Thyroid gland (tissue), 4 donors: Measurements from ENCODE around the gene FNDC5. TPM values are rescaled to one million over a fixed set of nuclear protein-coding genes. Genes with fewer than 3 reads are reported as not detected.

Source experiments
- DNase-seq, 2 donors: peaks; one replicate each; pipeline ENCODE4 v3.0.0-alpha.2; 2019
- H3K27ac ChIP-seq, 3 donors: fragments of 200-600 bp; sonication (generic); 1 replicate in 2 of 3; 2 replicates in 1 of 3; pipeline ENCODE4 v1.5.1; 2016 to 2019; ENCODE audit warnings: mild to moderate bottlenecking in 1 of 3, moderate library complexity in 1 of 3
- H3K27me3 ChIP-seq: fragments of 200-600 bp; sonication (generic); one replicate; pipeline ENCODE4 v1.5.1; 2019
- H3K36me3 ChIP-seq, 2 donors: fragments of 200-600 bp; sonication (generic); one replicate each; pipeline ENCODE4 v1.5.1; 2016 to 2019
- H3K4me1 ChIP-seq, 2 donors: fragments of 200-600 bp; sonication (generic); one replicate each; pipeline ENCODE4 v1.5.1; 2017 to 2019
- H3K4me3 ChIP-seq, 3 donors: fragments of 200-600 bp; sonication (generic); replicated peaks in 1 of 3; 1 replicate in 2 of 3; 2 replicates in 1 of 3; pipeline ENCODE4 v1.5.1; 2016; ENCODE audit warnings: mild to moderate bottlenecking in 1 of 3
- H3K9me3 ChIP-seq: fragments of 200-600 bp; sonication (generic); one replicate; pipeline ENCODE4 v1.5.1; 2017
- POLR2A ChIP-seq, 2 donors: fragments of 450-650 bp; IDR thresholded peaks; one replicate each; pipeline ENCODE4 v1.6.1; 2017; ENCODE audit warnings: antibody characterized with exemption in 2 of 2, mild to moderate bottlenecking in 2 of 2, moderate library complexity in 1 of 2
- WGBS, 2 donors: methylation state at CpG; one replicate each; pipeline ENCODE4 v1.1.5; 2017; 5-methylcytosine and 5-hydroxymethylcytosine counted together
- intact Hi-C: fragments of 100-400 bp; cut with DNase I; formaldehyde crosslinking; loops from one replicate; pipeline ENCODE4 v1.15.1; 2023
- total RNA-seq, 4 donors: library from RNA; depleted of rRNA; stranded (reverse); fragments of >200 nt; gene quantifications; one replicate each; pipeline ENCODE4 v1.2.3, GENCODE V29; 2016
- TF ChIP-seq, protein P1 (sequence below), 6 experiments: fragments of 200-600 bp in 3 of 6; fragments of 450-650 bp in 3 of 6; sonication (generic) in 3 of 6; IDR thresholded peaks; one replicate each; pipeline ENCODE4 v1.5.1; 2016 to 2019; ENCODE audit warnings: antibody characterized with exemption in 6 of 6, mild to moderate bottlenecking in 2 of 6, inconsistent platforms in 1 of 6, moderate library complexity in 1 of 6

FNDC5 gene
- total RNA-seq, 4 donors from 2014 or later, result 0.27 to 4.0 (median 1.5) TPM

DNA sequence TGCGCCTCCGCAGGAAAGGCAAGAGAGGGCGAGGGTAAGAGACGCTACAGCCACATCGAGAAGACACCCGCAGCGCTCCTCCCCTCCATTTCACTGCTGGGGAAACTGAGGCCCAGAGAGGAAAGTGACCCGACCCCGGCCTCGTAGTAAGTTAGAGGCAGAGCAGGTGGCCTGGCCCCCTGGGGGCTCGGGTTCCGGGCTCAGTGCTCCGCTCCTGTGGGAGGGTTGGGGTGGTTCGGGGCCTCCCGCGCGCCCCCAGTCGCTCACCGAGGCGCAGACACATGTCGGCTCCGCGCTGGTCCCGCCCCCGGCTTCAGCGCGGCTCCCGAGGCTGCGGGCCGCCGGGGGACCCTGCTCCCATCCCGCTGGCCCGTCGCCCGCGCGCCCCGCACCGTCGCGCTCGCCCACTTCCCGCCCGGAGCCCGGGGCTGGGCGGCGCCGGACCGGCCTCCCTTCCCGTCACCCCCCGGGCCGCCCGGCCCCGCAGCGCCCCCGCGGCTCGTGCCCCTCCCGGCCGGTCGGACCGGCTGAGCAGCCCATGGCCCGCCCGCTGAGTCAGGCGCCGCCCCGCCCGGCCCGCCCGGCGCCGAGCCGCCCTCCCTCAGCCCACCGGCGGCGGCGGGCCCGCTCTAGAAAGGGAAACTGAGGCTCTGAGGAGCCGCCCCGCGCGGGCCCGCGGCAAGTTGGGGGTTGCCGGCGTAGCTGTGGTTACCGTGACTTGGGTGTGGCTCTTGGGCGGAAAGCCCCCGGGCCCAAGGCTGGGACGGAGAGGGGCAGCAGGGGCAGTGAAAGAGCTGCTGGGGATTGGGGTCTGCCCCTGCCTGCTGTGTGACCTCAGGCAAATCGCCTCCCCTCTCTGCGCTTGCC lies 30.5 kb upstream of the FNDC5 start, which contains the start of gene TMEM54:
TMEM54 (minus strand) TSS at position 434 of the 867 bp plus-strand sequence; CDS start at position 283, 151 bp downstream.
- Histone ChIP-seq H3K4me3 (peak within 1 kb of the TSS; percentile 56 to 78 (median 71)), H3K27ac (peak within 1 kb of the TSS in 2 of 3 donors; percentile 63 to 68), H3K9me3 (no peaks in the 10 kb centered on the region), H3K27me3 (no peaks in the 10 kb centered on the region), H3K36me3 (no peaks in the 10 kb centered on the region), H3K4me1 (peaks cover 8 to 13% of the 10 kb centered on the region in 2 donors)
- peak; percentile 78 to 79 for DNase-seq
- peak in 1 of 2 donors; percentile 40 for TF ChIP-seq POLR2A (IDR thresholded peaks at IDR 0.05)
- TF ChIP-seq, protein P1, sequence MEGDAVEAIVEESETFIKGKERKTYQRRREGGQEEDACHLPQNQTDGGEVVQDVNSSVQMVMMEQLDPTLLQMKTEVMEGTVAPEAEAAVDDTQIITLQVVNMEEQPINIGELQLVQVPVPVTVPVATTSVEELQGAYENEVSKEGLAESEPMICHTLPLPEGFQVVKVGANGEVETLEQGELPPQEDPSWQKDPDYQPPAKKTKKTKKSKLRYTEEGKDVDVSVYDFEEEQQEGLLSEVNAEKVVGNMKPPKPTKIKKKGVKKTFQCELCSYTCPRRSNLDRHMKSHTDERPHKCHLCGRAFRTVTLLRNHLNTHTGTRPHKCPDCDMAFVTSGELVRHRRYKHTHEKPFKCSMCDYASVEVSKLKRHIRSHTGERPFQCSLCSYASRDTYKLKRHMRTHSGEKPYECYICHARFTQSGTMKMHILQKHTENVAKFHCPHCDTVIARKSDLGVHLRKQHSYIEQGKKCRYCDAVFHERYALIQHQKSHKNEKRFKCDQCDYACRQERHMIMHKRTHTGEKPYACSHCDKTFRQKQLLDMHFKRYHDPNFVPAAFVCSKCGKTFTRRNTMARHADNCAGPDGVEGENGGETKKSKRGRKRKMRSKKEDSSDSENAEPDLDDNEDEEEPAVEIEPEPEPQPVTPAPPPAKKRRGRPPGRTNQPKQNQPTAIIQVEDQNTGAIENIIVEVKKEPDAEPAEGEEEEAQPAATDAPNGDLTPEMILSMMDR (IDR thresholded peaks at IDR 0.05), result peak in 2 of 6 experiments; percentile 11 to 15
- WGBS, 2 donors, result 8 to 10% methylated on average over 6 to 8 of the region's 92 CpGs
- intact Hi-C loops, result no loop called here

DNA sequence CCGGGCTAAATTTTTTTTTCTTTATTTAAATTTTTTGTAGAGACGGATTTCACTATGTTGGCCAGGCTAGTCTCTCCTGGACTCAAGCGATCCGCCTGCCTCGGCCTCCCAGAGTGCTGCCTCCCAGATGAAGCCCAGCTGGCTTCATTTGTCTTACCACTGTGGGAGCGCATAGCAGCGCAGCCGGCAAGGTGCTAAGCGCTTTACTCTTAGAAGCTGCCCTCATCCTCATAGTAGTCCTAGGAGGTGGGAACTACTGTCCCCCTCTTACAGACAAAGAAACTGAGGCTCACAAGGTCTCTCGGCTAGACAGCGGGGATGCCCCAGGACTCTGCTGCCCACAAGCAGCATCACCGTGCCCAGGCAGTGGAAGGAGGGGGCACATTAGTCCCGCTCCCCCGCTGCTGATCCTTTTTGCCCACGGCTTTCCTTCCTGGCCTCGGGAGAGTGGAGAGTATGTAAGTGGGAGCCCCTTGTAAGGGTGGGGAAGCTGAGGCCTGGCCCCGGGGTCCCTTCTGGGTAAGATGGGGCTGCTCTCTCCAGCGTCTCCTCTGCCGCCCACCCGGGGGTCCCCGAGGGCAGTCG lies 29.8 kb upstream of the FNDC5 start:
- Histone ChIP-seq H3K36me3 (no peaks in the 10 kb centered on the region), H3K27me3 (no peaks in the 10 kb centered on the region), H3K4me3 (peak overlapping the region; percentile 53 to 78 (median 56)), H3K27ac (peak overlapping the region in 2 of 3 donors; percentile 63 to 68), H3K4me1 (peaks cover 8 to 13% of the 10 kb centered on the region in 2 donors), H3K9me3 (no peaks in the 10 kb centered on the region)
- WGBS, 2 donors, result 40 to 41% methylated on average over 16 to 17 of the region's 22 CpGs
- peak in 1 of 2 donors; percentile 22 for TF ChIP-seq POLR2A (IDR thresholded peaks at IDR 0.05)
- TF ChIP-seq, protein P1 (IDR thresholded peaks at IDR 0.05), result no peak
- intact Hi-C loops, result no loop called here
- DNase-seq, result no peak

DNA sequence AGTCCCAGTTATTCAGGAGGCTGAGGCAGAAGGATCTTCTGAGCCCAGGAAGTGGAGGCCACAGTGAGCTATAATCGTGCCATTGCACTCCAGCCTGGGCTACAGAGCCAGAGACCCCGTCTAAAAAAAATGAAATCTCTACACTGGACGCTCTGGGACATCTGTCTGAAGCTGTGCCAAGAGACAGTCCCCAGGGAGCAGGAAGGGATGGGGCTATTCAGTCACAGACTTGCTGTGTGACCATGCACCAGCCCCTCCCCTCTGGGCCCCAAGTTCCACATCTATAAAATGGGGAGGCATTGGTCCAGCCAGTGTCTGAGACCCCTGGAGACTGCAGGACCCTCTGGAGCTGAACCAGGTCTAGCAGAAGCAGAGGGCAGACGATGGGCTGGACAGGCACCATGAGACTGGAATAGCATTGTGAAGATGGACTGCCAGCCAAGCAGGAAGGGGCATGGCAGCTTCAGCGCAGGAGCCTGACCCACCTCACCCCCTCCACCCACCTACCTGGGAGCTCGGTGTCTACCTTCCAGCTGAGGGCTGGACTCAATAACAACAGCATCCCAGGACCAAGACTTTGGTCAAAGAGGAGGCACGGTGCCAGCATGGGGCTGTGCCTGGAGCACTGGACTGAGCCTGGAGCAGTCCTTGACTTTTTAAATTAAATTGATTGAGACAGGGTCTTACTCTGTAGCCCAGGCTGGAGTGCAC lies 29.0 kb upstream of the FNDC5 start:
- DNase-seq, result peak in 1 of 2 donors; percentile 43
- no peaks in the 10 kb centered on the region for H3K9me3 ChIP-seq
- no peak overlapping the region for H3K4me3 ChIP-seq
- H3K36me3 ChIP-seq, result no peaks in the 10 kb centered on the region
- no peak overlapping the region for H3K27ac ChIP-seq
- H3K4me1 ChIP-seq, result peaks cover 8 to 13% of the 10 kb centered on the region in 2 donors
- WGBS, 2 donors, result 63 to 72% methylated on average over 4 to 7 of the region's 7 CpGs
- TF ChIP-seq, protein P1 (IDR thresholded peaks at IDR 0.05), result no peak
- no peak for TF ChIP-seq POLR2A (IDR thresholded peaks at IDR 0.05)
- intact Hi-C loops, result no loop called here
- no peaks in the 10 kb centered on the region for H3K27me3 ChIP-seq

DNA sequence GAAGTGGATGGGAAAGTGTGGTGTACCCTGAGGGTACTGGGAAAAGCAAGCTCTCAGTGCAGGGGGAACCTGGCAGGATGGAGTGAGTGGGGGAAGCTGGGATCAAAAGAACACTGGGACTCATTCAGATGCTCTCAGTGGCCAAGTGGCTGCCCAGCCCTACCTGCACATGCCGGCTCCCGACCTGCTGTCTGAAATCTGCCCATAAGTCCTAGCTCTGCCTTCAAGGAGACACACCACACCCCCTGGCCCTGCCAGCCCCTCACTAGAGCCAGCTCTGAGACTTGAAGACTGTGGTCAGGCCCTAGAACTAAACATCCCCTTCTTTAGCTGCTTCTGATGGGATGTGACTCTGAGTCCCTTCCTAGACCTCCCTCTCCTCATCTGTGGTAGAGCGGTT lies 28.2 kb upstream of the FNDC5 start:
- intact Hi-C loops, result no loop called here
- Histone ChIP-seq H3K27me3 (no peaks in the 10 kb centered on the region), H3K4me1 (peaks cover 9 to 13% of the 10 kb centered on the region in 2 donors), H3K9me3 (no peaks in the 10 kb centered on the region), H3K36me3 (no peaks in the 10 kb centered on the region), H3K27ac (no peak overlapping the region), H3K4me3 (no peak overlapping the region)
- TF ChIP-seq, protein P1 (IDR thresholded peaks at IDR 0.05), result no peak
- no peak for TF ChIP-seq POLR2A (IDR thresholded peaks at IDR 0.05)
- WGBS, 2 donors, result 93 to 99% methylated on average over 3 of the region's 3 CpGs
- no peak for DNase-seq
